GM18873 (cell line): ENCODE measurements around the gene COL4A6.

ENCODE experiments used
- ATAC-seq: cut with Tn5 transposase; IDR thresholded peaks from one replicate; pipeline ENCODE4 v1.9.1; 2021; ENCODE audit warnings: mild to moderate bottlenecking, moderate library complexity, moderate number of reproducible peaks; ENCODE audit not compliant: unreplicated experiment, low FRiP score

Gene COL4A6

DNA sequence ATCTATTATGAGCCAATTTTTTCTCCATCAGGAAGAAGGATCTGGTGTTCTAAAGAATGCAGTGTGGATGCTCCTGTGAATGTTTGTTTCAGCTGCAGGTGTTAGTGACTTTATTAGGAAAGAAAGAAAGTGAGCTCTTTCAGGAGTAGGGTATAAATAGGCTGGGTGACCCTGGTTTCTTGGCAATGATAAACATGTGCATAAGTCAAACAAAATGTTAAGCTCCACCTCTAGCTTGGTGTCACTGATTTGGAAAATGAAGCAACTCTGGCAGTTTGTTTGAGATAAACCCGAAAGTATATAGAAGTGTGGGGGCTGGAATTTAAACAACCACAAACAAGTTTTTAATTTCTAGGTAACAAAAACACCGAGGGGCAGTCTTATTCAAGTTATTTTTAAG lies 152.3 kb downstream of the COL4A6 start:
- no peak for ATAC-seq

DNA sequence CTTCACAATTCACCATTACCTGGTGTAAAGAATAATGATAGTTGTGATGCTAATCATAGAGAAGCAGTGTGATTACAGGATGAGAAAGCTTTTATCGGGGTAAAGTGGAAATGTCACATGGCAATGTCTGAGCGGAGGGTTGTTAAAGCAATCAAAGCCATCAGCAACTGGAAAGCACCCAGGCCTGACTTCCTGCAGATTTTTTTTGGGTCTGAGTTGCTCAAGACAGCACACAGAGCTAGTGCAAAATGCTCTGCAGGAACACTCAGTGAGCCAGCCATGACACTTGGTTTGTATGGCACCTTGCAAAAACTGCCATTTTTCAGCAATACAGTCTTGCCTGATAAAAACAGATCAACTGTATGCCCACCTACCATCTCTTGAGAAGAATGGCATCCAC lies 152.9 kb downstream of the COL4A6 start:
- ATAC-seq: no peak

DNA sequence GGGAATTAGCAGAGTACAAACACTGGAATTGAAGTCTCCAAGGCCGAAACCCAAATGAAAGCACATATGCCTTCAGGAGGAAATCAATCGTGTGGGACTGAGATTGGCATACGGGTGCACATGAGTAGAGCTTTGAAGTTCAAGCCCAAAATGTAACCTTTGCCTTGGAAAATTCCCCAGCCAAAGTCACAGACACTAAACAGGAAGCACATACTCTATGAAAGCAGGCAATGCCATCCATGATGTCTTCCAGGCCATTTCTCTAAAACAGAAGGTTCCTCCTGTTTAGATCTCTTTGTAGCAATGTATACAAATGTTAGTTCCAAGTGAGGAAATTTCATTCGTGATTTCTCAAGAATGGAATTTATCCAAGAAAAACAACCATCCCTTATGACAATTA lies 162.5 kb downstream of the COL4A6 start:
- ATAC-seq: no peak

DNA sequence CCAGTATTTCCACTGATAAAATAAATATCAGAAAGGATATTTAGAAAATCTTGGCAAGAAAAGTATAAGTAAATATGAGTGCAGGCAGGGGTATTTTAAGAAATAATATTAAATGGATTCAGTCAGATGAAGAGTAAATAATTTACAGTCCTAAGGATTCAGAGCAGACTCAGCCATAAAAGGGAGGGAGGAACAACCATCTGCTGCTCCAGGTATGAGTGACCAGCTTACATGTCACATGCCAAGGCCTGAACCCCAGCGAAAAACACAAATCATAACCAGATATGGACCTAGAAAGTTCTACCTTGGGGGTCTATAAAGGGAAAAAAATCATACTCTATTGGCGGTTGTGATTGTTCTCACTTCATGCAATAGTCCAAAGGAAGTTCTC lies 166.8 kb downstream of the COL4A6 start:
- no peak for ATAC-seq

DNA sequence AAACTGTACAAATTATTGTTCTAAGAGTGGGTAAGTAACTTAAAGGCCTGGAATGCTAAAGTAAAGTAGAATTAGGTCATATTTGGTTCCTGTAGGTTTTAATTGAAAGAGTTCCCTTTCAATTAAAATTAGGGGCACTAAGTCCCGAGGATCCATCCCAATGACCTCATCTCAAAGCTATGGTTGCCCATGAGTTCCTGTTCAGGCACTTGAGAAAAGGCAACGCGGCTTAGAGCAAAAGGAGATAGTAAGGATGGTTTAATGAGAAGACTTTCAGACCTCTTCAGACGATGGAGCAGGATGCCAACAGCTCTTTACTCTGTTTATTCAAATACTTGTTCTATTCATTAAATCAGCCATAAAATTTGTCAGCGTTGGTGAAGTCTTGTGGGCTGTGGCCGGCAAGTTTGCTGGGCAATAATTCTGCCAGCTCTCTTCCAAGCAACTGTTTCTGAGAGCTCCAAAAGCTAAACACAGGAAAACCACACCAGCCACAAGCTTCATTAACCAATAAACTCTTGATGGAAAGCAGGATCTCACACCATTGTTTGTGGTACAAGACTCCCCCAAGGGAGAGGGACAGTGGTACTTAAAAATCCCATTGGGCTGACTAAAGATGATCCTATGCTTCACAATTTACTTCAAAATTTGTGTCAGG lies 167.4 kb downstream of the COL4A6 start:
- ATAC-seq: no peak

DNA sequence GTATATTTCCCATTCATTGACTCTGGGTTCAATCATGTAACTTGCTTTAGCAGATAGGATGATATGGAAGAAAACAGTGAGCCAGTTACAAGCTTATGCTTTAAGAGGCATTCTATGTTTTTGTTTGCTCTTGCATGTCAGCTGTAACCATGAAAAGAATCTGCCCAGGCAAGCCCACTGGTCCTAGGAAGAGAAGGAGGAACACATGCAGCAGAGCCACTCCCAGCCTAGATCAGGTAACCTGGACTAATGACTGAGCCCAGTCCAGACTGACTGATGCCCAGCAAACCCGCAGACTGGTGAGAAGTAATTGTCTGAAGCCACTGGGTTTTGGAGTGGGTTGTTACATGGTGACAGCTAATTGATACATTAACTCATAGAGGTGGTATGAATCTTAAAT lies 167.9 kb downstream of the COL4A6 start:
- ATAC-seq: no peak

DNA sequence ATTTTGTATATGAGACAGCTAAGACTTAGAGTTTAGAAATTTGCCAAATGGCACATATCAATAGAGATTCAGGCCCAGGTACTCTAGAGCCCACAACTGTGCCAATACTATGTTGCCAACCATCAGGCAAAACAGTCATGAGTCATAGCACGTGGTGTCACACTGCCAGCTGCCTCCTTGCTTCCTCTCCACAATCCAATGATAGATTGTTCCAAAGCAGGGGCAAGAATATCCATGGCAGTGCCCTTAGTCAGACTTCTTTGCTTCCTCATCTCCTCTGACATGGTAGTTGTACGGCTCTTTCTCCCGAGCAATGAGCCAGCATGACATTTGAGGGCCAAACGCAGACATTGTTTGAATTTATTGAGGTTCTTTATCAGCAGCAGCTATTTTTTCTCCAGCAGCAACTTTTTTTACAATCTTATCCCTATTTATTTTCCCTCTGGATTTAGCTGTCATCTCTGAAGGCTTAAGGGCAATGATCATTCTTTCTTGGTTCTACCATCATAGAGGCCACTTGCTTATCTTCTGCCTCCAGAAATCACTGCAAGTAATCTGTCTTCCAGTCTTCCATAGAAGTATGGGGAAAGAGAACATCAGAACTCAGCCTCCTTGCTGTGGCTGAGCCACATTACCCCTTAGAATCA lies 169.7 kb downstream of the COL4A6 start:
- no peak for ATAC-seq

DNA sequence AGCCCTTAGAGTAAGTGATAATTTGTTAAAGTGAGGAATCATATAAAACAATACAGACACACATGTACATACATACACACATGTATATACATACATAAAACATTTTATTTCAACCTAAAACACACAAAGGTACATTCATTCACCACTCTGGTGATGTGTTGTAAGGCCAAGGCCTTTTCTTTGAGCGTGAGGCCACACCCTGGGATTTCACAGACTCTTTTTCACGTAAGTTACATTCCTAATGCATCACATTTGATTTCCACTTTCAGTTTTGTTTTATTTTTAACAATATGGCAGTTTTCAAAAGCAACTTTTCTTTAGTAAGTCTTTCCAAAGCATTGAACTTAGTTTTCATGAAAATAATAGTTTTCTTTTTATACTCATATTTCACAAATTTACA lies 170.7 kb downstream of the COL4A6 start:
- ATAC-seq: no peak

DNA sequence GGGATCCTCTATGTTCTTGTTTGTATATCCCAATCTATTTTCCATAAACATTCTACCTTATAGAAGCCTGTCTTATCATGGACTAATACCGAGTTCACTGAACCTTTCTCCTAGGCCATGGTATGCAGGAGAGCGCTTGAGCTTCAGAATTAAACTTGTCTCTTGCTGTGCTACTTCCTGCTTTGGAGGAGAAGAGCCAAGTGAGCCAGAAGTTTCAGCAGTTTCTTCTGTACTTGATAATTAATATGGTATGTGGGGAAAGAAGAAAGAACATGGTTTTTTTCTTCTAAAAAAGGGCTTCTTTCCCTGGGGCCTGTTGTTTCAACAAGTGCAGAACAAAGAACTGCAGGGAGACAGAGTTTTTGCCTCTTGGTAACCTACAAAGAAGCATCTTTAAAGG lies 173.8 kb downstream of the COL4A6 start:
- no peak for ATAC-seq

DNA sequence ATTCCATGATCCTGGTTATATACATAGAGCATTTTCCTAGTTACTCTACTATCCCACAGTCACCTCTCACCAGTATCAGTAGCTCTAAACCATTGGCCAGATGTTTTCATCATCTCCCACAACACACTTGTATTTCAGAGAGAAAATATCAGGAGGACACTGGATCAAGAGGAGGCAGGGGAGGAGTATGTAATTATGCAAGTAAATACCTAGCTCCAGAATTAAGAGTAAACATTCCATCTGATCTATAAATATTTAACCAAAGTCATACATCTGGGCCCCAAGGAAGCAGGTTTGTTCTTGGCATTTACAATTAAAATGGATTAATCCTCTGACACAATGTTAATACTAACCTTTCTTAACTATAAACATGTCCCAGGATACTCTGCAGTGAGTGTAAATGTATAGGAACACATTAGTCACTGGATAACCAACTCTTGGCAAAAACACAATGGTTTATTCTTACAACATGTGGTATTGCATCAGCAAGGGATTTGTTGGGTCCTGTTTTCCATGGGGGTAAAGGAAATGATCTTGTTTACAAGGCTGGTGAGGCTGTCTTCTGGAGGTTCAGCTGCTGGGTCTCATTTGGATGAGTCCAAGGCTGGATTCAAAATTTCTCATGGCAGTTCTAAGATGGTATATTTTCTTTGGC lies 176.5 kb downstream of the COL4A6 start:
- no peak for ATAC-seq

DNA sequence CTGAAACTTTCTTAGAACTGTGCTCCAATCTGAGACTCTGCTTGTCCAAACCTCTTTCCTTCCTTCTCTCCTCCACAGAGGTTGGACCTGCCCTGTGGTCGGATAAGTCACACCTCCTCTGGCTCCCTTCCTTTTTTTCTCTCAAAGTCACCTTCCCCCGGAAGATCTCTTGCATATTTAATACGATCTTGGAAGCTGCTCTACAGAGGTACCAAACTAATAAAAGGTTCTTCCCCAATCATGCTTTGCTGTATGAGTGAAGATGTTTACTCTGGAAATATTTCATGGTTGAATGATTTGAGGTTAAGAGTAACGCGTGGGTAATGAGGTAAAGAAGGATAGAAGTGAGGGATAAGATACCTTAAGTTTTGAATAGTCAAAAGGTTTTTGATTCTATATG lies 180.7 kb downstream of the COL4A6 start:
- ATAC-seq: no peak

DNA sequence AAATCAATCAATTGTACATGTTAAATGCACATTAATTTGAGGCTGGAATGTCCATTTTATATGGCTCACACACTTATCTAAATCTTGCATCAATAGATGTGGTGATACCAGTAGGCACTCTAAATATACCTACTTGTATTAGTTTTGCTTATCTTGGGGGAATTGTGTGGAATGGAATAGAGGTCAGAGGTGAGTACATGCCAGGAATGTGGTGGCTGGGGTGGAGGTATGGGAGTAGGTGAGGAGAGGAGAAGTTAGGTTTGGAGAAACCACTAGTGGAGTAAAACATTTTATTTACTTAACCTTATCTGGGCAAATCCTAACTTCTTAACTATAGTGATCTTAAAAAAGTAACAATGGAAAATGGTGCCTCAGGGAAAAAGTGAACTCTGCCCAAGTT lies 183.6 kb downstream of the COL4A6 start:
- ATAC-seq: no peak

DNA sequence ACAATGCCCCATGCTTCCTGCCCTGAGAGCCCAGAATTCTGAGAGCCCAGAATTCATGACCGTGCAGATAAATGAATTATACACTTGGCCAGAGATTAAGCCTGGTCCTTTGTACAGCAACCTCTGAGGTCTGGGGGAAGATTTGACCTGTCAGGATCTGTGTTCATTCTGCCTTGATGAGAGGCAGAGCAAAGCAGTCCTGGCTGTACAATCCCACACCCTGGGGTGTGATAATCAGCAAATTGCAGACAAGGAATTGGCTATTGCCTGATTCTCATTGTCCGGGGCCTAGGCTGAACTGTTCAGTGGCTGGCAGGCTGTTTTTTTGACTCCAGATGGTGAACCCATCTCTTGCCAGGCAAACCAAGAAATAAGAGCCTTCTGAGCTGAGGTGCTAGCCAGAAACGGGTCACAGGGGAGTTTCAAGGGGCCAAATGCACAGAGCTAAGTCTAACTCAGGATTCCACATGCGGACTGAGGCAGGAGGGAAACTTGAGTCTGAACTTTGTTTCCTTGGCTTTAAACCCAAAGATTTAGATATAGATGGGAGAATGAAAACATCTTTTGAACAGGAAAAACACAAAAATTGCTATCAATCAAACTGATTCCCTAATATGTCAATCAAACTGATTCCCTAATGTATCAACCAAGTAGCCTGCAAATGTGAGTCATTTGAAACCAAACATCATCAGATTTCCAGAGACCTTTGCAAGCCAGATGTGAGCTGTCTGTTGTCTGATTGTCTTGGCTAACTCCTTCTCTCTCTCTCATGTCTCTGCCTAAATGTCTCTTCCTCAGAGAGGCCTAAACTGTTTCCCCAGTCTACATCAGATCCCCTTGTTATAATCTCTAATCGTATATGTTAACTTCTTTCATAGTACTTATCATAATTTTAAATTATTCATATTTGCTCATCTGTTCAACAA lies 187.3 kb downstream of the COL4A6 start:
- ATAC-seq: no peak

DNA sequence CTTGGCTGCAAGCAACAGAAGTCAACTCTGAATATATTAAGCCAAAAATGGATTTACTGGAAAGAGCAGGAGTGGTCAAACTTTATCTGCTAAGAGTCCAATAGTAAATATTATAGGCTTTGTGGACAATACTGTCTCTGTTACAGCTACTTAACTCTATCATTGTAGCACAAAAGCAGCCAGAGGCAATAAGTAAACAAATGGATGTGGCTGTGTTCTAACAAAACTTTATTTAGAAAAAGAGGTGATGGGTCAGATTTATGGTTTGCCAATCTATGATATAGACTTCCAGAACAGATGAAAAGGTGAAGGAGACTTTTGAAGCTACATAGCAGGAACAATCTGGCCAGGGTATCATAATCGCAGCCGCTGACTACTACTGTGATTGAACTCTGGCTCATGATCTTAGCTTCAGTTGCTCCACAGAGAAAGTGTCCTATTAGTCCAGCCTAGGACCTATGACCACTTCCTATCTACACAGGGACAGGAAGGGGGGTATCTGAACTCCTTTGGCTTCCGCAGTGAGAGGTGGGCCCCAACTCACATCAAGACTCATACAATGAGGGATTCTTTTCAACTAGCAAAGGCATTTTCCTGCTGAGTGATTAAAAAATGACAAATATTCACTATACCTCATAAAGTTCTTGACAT lies 191.8 kb downstream of the COL4A6 start:
- ATAC-seq: no peak

DNA sequence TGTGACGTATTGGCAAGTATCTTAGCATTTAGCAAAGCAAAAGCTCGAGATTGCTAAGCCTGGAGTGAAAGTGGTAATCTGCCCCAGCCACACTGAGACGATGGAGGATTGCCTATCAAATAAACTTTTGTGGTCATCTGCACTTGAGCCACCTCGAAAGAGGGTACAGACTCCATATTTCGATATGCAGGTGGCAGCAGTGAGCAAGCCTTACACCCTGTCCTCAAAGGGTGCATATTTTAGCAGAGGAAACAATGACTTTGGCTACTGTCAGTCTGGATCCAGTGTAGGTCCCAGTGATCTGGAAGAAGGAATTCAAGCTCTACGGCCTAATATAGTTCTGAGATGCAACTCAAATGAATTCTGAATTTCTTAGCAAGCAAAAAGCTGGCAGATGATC lies 192.8 kb downstream of the COL4A6 start:
- no peak for ATAC-seq

DNA sequence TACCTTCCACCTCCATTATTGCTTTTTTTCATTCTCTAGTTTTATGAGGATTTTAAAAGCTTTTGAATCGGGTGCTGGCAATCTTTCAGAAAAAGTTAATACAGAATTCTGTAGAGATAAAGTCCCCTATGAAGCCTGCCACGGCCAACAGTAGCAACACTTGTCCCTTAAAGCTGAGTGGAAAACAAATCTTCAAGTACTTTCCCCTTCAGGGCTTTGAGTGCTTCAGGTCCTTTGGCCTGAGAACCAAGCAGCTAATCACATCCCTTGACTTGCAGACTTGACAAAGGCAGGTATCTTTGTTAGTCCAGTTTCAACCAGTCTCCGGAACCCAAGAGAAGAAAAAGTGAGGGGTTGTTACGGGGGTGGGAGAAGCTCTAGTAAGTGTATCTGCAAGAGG lies 202.2 kb downstream of the COL4A6 start:
- ATAC-seq: no peak

DNA sequence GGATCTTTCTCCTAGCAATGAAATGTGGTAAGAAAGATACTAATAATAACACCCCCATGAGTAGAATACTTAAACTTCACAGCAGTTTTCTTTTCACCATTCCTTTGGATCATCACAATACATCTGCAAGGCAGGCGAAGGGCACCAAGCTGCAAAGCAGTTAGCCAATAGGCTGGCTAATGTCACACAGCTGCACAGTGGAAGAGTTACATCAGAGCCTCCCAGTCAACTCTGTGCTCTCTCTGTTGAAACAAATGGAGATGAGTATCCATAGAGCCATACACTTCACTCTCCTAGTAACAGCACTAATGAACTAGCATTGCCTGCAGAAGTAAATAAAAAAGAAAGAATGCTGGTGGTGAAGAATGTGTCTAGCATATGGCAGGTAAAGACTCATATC lies 207.6 kb downstream of the COL4A6 start:
- no peak for ATAC-seq

DNA sequence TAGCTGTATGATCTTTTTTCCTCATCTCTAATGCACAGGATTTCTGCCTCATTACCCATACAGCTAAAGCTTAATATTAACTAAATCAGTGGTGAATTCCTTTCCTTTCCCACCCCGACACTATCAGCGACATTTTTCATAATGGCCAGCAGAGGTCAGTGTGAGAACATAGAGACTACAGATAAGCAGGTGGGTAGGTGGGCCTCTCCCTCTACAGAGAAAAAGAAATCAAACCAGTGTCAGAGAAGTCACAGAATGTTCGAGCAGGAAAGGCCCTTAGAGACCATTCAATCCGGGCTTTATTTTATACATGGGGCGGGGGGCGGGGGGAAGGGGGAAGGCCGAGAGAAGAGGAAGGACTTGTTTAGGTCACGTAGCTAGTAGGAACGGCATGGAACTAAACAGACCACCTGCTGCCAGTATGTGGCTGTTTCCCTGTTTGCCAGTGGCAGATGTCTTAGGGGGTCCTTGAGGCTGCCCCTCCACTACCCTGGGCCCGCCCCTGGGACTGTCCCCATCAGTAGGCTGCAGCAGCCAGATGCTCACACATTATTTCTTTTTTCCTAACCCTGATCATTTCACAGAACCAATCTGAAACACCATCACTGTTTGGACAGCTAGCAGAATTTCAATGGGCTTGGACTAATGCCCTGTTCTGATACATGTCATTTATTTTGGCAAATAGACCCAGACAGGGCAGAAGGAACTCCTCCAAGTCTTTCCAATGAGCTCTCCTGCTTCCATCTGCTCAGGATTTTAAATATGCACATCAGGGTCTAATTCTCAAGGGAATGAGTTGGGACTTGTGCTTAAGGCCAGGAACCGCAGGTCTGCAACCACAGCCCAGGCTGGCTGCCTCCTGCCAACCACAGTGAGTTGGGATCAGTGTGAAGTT lies 213.2 kb downstream of the COL4A6 start:
- ATAC-seq: peak; percentile 50

DNA sequence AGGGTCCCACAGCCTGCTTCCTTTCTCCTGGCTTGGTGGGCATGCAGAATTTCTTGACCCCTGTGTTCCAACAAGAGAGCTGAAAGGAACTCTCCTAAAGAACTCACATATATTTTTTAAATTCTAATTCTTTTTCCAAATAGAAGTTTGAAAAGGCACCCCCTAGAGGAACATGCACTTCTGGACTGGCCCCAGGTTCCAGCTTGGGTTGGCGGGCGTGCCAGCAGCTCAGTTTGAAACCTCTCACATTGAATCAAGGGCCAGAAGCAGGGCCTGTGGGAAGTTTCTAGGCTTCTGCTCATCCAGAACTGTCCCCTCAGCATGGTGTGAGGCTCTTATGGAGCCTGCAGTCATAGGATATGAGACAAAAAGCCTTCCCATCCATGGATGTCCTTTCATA lies 214.0 kb downstream of the COL4A6 start:
- ATAC-seq: no peak

DNA sequence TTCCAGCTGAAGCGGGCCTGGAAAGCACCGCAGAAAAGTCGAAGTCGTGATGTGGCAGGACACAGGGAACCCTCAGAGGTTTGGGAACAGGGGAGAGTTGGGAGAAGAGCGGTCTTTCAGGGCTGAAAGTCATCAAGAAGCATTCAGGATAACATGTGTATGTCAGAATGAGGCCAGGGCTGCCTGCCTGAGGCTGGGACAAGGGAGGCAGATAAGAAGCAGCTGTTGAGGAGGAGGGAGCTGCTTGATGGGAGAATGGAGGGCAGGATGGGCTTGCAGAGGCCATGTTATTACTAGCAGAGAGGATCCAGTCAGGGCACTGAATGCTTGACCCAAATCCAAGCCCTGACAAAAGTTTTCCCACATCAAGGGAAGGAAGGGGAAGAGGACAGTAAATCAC lies 214.6 kb downstream of the COL4A6 start:
- no peak for ATAC-seq
